Measurements from ENCODE around the gene ARHGAP33. TPM values are rescaled to one million over a fixed set of nuclear protein-coding genes. Genes with fewer than 3 reads are reported as not detected.

The ARHGAP33 gene
- total RNA-seq, 1 experiment from 2014 or later: 19.5 TPM

DNA sequence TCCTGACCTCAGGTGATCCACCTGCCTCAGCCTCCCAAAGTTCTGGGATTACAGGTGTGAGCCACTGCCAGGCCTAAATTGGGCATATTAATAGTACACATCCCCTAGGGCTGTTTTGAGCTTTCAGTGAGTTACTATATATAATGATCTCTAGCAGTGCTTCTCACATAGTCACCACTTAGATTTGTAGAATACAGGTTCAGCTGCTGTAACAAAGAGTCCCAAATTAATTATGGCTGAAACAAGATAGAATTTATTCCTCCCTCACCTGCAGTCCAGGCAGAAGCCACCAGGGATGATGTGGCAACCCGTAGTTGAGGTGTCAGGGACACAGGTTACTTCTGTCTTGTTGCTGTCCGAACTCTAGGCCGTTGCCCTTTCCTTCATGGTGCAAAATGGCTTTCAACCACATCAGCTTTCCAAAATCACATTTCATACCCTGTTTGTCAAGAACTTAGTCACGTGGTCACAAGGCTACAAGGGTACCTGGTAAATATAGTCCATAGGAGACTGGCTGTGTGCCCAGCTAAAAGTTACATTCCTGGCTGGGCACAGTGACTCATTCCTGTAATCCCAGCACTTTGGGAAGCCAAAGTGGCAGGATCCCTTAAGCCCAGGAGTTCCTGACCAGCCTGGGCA, 14.5 kb upstream of the ARHGAP33 start:
- Histone ChIP-seq H2BK120ac (ENCODE audit: low read depth, low read length, poor library complexity, severe bottlenecking) (no peak overlapping the region), H4K8ac (replicated peaks; ENCODE audit: insufficient read length, low read depth, low read length) (no peak overlapping the region), H3K27ac (ENCODE audit: insufficient read length, low read depth, low read length) (no peak overlapping the region), H4K5ac (ENCODE audit: insufficient read length, low read depth, low read length) (no peak overlapping the region), H3T11ph (ENCODE audit: low read length) (no peak overlapping the region), H2BK20ac (ENCODE audit: low read depth, low read length, poor library complexity, severe bottlenecking) (no peak overlapping the region), H2BK15ac (ENCODE audit: low read depth, low read length) (no peak overlapping the region), H3K27me3 (ENCODE audit: insufficient read depth, low read length) (no peaks in the 10 kb centered on the region), H3K18ac (ENCODE audit: insufficient read length, low read depth, low read length) (no peak overlapping the region), H4K91ac (ENCODE audit: insufficient read length, low read depth, low read length) (no peak overlapping the region), H3K9ac (ENCODE audit: extremely low read depth, insufficient read length, low read length) (no peak overlapping the region), H3K79me2 (ENCODE audit: insufficient read depth, low read length) (no peaks in the 10 kb centered on the region), H3K4me1 (ENCODE audit: insufficient read depth, low read length) (no peaks in the 10 kb centered on the region), H2AFZ (ENCODE audit: low read length) (no peak overlapping the region), H3K56ac (ENCODE audit: insufficient read length, low read depth, low read length) (no peak overlapping the region), H3K23me2 (ENCODE audit: insufficient read length, low read depth, low read length, poor library complexity, severe bottlenecking) (peaks cover 13% of the 10 kb centered on the region), H3K23ac (ENCODE audit: insufficient read length, low read depth, low read length) (no peak overlapping the region), H3K79me1 (ENCODE audit: insufficient read depth, low read depth, low read length, poor library complexity, severe bottlenecking) (no peaks in the 10 kb centered on the region), H4K20me1 (ENCODE audit: control insufficient read depth, insufficient read depth, insufficient read length) (no peaks in the 10 kb centered on the region), H2BK5ac (ENCODE audit: insufficient read length, low read length) (no peak overlapping the region), H2AK5ac (ENCODE audit: insufficient read length, low read length) (no peak overlapping the region), H3K4ac (ENCODE audit: low read depth, low read length) (no peak overlapping the region), H3K4me2 (ENCODE audit: insufficient read depth, insufficient read length, low read length) (no peak overlapping the region), H3K14ac (ENCODE audit: insufficient read depth, low read length) (no peak overlapping the region), H3K9me3 (ENCODE audit: control insufficient read depth, low read depth, low read length) (no peaks in the 10 kb centered on the region), H2BK12ac (ENCODE audit: insufficient read length, low read depth, low read length) (no peak overlapping the region)
- no CpG with 5 or more reads among the region's 4 CpGs for WGBS (ENCODE audit: extremely low coverage, insufficient read length, low lambda C conversion rate)
- no peak for DNase-seq
- peaks cover 10 to 19% of the 10 kb centered on the region in 2 experiments for H3K4me1 Mint-ChIP-seq
- no peaks in the 10 kb centered on the region for H3K9me3 Mint-ChIP-seq
- TF ChIP-seq, protein P1, sequence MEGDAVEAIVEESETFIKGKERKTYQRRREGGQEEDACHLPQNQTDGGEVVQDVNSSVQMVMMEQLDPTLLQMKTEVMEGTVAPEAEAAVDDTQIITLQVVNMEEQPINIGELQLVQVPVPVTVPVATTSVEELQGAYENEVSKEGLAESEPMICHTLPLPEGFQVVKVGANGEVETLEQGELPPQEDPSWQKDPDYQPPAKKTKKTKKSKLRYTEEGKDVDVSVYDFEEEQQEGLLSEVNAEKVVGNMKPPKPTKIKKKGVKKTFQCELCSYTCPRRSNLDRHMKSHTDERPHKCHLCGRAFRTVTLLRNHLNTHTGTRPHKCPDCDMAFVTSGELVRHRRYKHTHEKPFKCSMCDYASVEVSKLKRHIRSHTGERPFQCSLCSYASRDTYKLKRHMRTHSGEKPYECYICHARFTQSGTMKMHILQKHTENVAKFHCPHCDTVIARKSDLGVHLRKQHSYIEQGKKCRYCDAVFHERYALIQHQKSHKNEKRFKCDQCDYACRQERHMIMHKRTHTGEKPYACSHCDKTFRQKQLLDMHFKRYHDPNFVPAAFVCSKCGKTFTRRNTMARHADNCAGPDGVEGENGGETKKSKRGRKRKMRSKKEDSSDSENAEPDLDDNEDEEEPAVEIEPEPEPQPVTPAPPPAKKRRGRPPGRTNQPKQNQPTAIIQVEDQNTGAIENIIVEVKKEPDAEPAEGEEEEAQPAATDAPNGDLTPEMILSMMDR (conservative IDR thresholded peaks at IDR 0.05): no peak
- no peak overlapping the region for H3K27ac Mint-ChIP-seq
- H3K27me3 Mint-ChIP-seq (ENCODE audit: low read depth): peaks cover 3% of the 10 kb centered on the region; the same call in 1 of the 2 replicates
- H3K36me3 Mint-ChIP-seq (ENCODE audit: insufficient read depth in 1 of 3, low read depth in 3 of 3): peaks cover 6 to 41% (median 40%) of the 10 kb centered on the region in 3 experiments; a peak in 6 of 7 replicates
- H3K4me3 Mint-ChIP-seq: no peak overlapping the region; a peak in 1 of 5 replicates

Measured in H9 (cell line).